Sigmoid colon (tissue), 7 donors: ENCODE measurements around the gene DNAJB7. TPM values are rescaled to one million over a fixed set of nuclear protein-coding genes. Genes with fewer than 3 reads are reported as not detected.
"Not testable (repeated sequence)": the region's sequence is repeated elsewhere in the genome, so short reads cannot be mapped to it uniquely, and the experiment has no call there.

Experiments used
- DNase-seq: peaks from one replicate; pipeline ENCODE4 v3.0.0-alpha.2; 2019
- H3K27ac ChIP-seq, 4 donors: fragments of 200-600 bp; sonication (generic); one replicate each; pipeline ENCODE4 v1.5.1; 2016 to 2019; ENCODE audit warnings: mild to moderate bottlenecking in 1 of 4
- H3K27me3 ChIP-seq, 3 donors: fragments of 200-600 bp; sonication (generic); one replicate each; pipeline ENCODE4 v1.5.1; 2019; ENCODE audit warnings: mild to moderate bottlenecking in 1 of 3
- H3K36me3 ChIP-seq, 4 donors: fragments of 200-600 bp; sonication (generic); one replicate each; pipeline ENCODE4 v1.5.1; 2016 to 2019
- H3K4me1 ChIP-seq, 4 donors: fragments of 200-600 bp; sonication (generic); one replicate each; pipeline ENCODE4 v1.5.1; 2017 to 2019
- H3K4me3 ChIP-seq, 4 donors: fragments of 200-600 bp; sonication (generic); one replicate each; pipeline ENCODE4 v1.5.1; 2017 to 2019; ENCODE audit warnings: mild to moderate bottlenecking in 2 of 4, moderate library complexity in 1 of 4
- H3K9me3 ChIP-seq, 4 donors: fragments of 200-600 bp in 3 of 4; sonication (generic) in 3 of 4; one replicate each; pipeline versions ENCODE4 v1.5.1 to v1.6.1; 2013 to 2019
- EP300 ChIP-seq, 4 donors: sonication (generic); formaldehyde crosslinking; IDR thresholded peaks; one replicate each; pipeline ENCODE4 v1.6.1; 2017; ENCODE audit warnings: antibody characterized with exemption in 4 of 4
- POLR2A ChIP-seq, 2 donors: fragments of 450-650 bp; IDR thresholded peaks; one replicate each; pipeline ENCODE4 v1.6.1; 2016; ENCODE audit warnings: antibody characterized with exemption in 2 of 2, mild to moderate bottlenecking in 2 of 2, moderate library complexity in 2 of 2
- POLR2AphosphoS5 ChIP-seq, 4 donors: sonication (generic); formaldehyde crosslinking; IDR thresholded peaks; one replicate each; pipeline ENCODE4 v1.6.1; 2017; ENCODE audit warnings: antibody characterized with exemption in 4 of 4
- WGBS, 2 donors: extraction: QIAGEN DNeasy Blood & Tissue Kit; methylation state at CpG; one replicate each; pipeline ENCODE4 v1.1.7; 2013; 5-methylcytosine and 5-hydroxymethylcytosine counted together
- intact Hi-C: fragments of 100-400 bp; cut with DNase I; formaldehyde crosslinking; loops from one replicate; pipeline ENCODE4 v1.15.1; 2023
- polyA plus RNA-seq, 3 donors: library from polyadenylated mRNA; stranded (reverse); fragments of 200-250 nt; gene quantifications; one replicate each; pipeline ENCODE4 v1.2.3, GENCODE V29; 2013
- total RNA-seq, 4 donors: library from RNA; depleted of rRNA; stranded (reverse); fragments of >200 nt; gene quantifications; one replicate each; pipeline ENCODE4 v1.1.0, GENCODE V29; 2016
- TF ChIP-seq, protein P1 (sequence below), 4 experiments: fragments of 450-650 bp in 3 of 4; fragments of 200-600 bp in 1 of 4; IDR thresholded peaks; one replicate each; pipeline ENCODE4 v1.5.1; 2016 to 2019; ENCODE audit warnings: antibody characterized with exemption in 4 of 4, mild to moderate bottlenecking in 3 of 4, moderate library complexity in 2 of 4
- donor health status: healthy with polysubstance abuse.
- donor health status: Bipolar disorder and iron deficiency.
- donor health status: healthy.

Gene DNAJB7
- total and polyA plus RNA-seq, 7 donors = 0.07 to 0.60 TPM; not detected in 5

DNA sequence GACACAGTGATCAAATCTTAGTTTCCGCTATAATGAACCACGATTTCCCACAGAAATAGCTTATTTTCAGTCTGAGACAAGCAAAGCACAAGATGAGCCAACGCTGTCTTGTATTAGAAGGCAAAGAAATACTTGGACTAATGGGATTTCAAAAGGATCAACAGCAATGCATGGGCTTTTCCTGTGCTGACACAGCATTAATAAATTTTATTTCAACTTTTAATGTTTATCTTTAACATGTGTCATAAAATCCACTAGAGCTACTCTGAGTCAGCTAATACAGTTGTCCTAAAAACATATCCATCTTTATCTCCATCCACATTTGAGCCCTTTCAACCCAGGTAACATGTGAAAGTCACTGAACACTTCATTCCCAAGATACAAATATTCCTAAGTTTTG is 27.3 kb downstream of the DNAJB7 start:
- no peak overlapping the region for H3K4me3 ChIP-seq
- H3K27ac ChIP-seq = no peak overlapping the region
- TF ChIP-seq POLR2AphosphoS5 (IDR thresholded peaks at IDR 0.05) = no peak
- TF ChIP-seq, protein P1, sequence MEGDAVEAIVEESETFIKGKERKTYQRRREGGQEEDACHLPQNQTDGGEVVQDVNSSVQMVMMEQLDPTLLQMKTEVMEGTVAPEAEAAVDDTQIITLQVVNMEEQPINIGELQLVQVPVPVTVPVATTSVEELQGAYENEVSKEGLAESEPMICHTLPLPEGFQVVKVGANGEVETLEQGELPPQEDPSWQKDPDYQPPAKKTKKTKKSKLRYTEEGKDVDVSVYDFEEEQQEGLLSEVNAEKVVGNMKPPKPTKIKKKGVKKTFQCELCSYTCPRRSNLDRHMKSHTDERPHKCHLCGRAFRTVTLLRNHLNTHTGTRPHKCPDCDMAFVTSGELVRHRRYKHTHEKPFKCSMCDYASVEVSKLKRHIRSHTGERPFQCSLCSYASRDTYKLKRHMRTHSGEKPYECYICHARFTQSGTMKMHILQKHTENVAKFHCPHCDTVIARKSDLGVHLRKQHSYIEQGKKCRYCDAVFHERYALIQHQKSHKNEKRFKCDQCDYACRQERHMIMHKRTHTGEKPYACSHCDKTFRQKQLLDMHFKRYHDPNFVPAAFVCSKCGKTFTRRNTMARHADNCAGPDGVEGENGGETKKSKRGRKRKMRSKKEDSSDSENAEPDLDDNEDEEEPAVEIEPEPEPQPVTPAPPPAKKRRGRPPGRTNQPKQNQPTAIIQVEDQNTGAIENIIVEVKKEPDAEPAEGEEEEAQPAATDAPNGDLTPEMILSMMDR (IDR thresholded peaks at IDR 0.05) = no peak
- no peak for TF ChIP-seq POLR2A (IDR thresholded peaks at IDR 0.05)
- no peak for TF ChIP-seq EP300 (IDR thresholded peaks at IDR 0.05)
- H3K27me3 ChIP-seq = no peaks in the 10 kb centered on the region
- peaks cover 0 to 3% (median 0%) of the 10 kb centered on the region in 4 donors for H3K9me3 ChIP-seq
- H3K4me1 ChIP-seq = no peaks in the 10 kb centered on the region
- peaks cover 14 to 99% (median 47%) of the 10 kb centered on the region in 4 donors for H3K36me3 ChIP-seq
- DNase-seq = no peak
- 97% methylated on average over 3 of the region's 3 CpGs for WGBS, 2 donors
- intact Hi-C loops = no loop called here

DNA sequence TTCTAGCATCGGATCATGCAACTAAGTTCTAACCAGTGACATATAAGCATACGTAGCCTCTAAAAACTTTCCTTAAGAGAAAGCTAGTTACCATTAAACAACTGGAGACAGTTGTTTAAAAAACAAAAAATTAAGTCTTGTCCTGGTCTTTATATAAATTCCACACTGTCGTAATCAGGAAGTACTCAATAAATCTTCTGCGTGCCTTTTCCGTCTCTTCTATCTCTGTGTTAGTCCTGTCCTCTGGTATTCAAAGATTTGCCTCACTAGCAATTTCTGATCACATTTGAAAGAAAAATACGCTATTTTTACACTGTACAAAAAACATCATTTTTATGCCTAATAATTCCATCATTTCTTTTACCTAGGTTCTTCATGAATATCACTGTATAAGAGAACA is 32.8 kb downstream of the DNAJB7 start:
- Histone ChIP-seq H3K27ac (no peak overlapping the region), H3K27me3 (no peaks in the 10 kb centered on the region), H3K4me3 (no peak overlapping the region), H3K4me1 (no peaks in the 10 kb centered on the region), H3K36me3 (peaks cover 0 to 92% (median 34%) of the 10 kb centered on the region in 4 donors), H3K9me3 (no peaks in the 10 kb centered on the region)
- no peak for TF ChIP-seq POLR2AphosphoS5 (IDR thresholded peaks at IDR 0.05)
- TF ChIP-seq, protein P1 (IDR thresholded peaks at IDR 0.05) = no peak
- TF ChIP-seq POLR2A (IDR thresholded peaks at IDR 0.05) = no peak
- no peak for TF ChIP-seq EP300 (IDR thresholded peaks at IDR 0.05)
- intact Hi-C loops = no loop called here
- no peak for DNase-seq
- WGBS, 2 donors = 85 to 90% methylated on average over 6 of the region's 6 CpGs

DNA sequence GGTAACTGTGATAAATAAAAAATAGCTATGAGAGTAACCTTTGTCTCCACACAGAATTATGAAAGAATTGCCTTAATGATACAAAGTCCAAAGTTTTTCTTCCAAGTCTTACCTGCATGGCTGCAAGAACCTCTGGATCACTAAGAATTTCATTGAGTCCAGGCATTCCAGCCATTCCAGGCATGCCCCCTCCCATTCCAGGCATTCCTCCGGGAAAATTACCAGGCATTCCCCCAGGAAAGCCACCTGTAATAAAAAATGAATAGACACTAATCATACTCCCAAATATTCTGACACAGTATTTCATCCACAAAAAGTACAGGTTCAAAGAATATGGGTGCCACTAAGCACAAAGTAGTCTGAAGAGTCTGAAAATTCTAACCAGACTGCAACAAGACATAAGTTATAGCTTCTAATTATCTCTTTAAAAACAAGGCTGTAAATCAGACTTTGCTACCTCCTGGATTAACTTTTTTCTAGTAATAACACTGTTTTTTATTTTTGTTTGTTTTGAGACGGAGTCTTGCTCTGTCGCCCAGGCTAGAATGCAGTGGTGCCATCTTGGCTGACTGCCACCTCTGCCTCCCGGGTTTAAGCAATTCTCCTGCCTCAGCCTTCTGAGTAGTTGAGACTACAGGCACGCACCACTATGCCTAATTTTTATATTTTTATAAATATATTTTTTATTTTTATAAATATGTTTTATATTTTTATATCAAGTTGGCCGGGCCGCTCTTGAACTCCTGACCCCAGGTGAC is 34.8 kb downstream of the DNAJB7 start:
- Histone ChIP-seq H3K27ac (no peak overlapping the region), H3K27me3 (no peaks in the 10 kb centered on the region), H3K4me1 (no peaks in the 10 kb centered on the region), H3K9me3 (no peaks in the 10 kb centered on the region), H3K36me3 (peaks cover 0 to 88% (median 26%) of the 10 kb centered on the region in 4 donors), H3K4me3 (no peak overlapping the region)
- intact Hi-C loops = no loop called here
- 66 to 81% methylated on average over 7 of the region's 7 CpGs for WGBS, 2 donors
- no peak for DNase-seq
- no peak for TF ChIP-seq POLR2A (IDR thresholded peaks at IDR 0.05)
- no peak for TF ChIP-seq POLR2AphosphoS5 (IDR thresholded peaks at IDR 0.05)
- no peak for TF ChIP-seq EP300 (IDR thresholded peaks at IDR 0.05)
- TF ChIP-seq, protein P1 (IDR thresholded peaks at IDR 0.05) = no peak

DNA sequence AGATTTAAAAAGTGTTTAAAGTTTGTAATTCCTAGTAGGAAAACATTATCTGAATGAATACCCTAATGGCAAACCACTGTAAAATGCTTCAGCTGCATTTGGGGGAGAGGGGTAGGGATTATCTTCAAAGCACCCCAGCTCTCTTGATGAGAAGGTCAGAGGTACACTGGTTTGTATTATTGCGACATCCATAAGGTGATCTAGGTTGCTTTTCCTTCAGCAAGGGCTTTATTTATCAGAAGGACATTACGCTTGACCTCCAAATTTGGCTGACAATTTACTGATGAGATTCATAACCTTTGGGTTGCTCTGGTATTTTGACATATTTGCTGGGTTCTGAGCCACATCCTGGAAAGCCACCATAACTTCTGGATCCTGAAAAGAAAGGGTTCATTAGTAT is 35.6 kb downstream of the DNAJB7 start:
- H3K9me3 ChIP-seq, intact Hi-C loops, H3K27ac ChIP-seq, DNase-seq, H3K4me1 ChIP-seq, H3K4me3 ChIP-seq, H3K27me3 ChIP-seq: not testable (repeated sequence)
- peaks cover 0 to 79% (median 19%) of the 10 kb centered on the region in 4 donors for H3K36me3 ChIP-seq
- WGBS, 2 donors = 95 to 99% methylated on average over 2 of the region's 2 CpGs

DNA sequence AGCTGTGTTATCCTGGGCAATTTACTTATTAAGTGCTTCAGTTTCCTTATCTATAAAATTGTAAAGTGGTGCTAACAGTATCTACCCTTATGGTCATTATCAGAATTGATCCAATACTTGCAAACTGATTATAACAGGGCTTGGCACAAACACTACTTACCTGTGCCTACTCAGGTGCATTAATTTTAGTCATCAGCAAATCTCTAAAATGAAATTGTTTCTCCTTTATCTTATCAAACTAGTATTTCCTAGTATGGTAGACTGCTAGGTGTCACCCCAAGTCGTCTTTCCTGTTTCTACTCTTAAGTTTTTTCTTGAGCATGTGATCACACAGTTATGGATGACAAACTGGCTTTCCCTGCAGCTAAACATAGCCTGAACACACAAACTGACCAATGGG is 38.5 kb downstream of the DNAJB7 start:
- DNase-seq = no peak
- H3K36me3 ChIP-seq = peaks cover 0 to 51% (median 3%) of the 10 kb centered on the region in 4 donors
- WGBS, 2 donors = 60 to 82% methylated on average over 1 of the region's 1 CpG

More for the DNA sequence above, 38.5 kb downstream of the DNAJB7 start:
- H3K4me1 ChIP-seq = peaks cover 0 to 11% (median 10%) of the 10 kb centered on the region in 4 donors
- H3K9me3 ChIP-seq = no peaks in the 10 kb centered on the region
- H3K27ac ChIP-seq = no peak overlapping the region
- TF ChIP-seq EP300 (IDR thresholded peaks at IDR 0.05) (no peak), POLR2A (IDR thresholded peaks at IDR 0.05) (no peak), POLR2AphosphoS5 (IDR thresholded peaks at IDR 0.05) (no peak)
- TF ChIP-seq, protein P1 (IDR thresholded peaks at IDR 0.05) = no peak
- intact Hi-C loops = no loop called here
- no peak overlapping the region for H3K4me3 ChIP-seq
- no peaks in the 10 kb centered on the region for H3K27me3 ChIP-seq
